SK-N-SH (cell line): ENCODE measurements around the gene ZBTB33. TPM values are rescaled to one million over a fixed set of nuclear protein-coding genes. Genes with fewer than 3 reads are reported as not detected.

Source experiments
- ELF1 ChIP-seq: IDR thresholded peaks from 2 replicates; pipeline ENCODE4 v1.4.0; 2012
- EP300 ChIP-seq, 2 experiments: IDR thresholded peaks; 2 replicates each; pipeline versions ENCODE4 v1.4.0 to v1.6.1; 2012; ENCODE audit warnings: borderline replicate concordance in 1 of 2, low read depth in 1 of 2, low read length in 1 of 2
- NFIC ChIP-seq: IDR thresholded peaks from 2 replicates; pipeline ENCODE4 v1.4.0; 2012; ENCODE audit warnings: borderline replicate concordance
- POLR2AphosphoS5 ChIP-seq: IDR thresholded peaks from 2 replicates; pipeline ENCODE4 v1.6.1; 2012; ENCODE audit warnings: low read depth, low read length
- RAD21 ChIP-seq: IDR thresholded peaks from 2 replicates; pipeline ENCODE4 v1.6.1; 2012; ENCODE audit warnings: mild to moderate bottlenecking, low read length
- RXRA ChIP-seq: IDR thresholded peaks from 2 replicates; pipeline ENCODE4 v1.4.0; 2012; ENCODE audit warnings: low read depth, mild to moderate bottlenecking, borderline replicate concordance
- TAF1 ChIP-seq: IDR thresholded peaks from 2 replicates; pipeline ENCODE4 v1.6.1; 2012; ENCODE audit warnings: low read depth, mild to moderate bottlenecking, low read length, moderate library complexity, borderline replicate concordance
- TCF12 ChIP-seq: IDR thresholded peaks from 2 replicates; pipeline ENCODE4 v1.4.0; 2012
- TEAD4 ChIP-seq: IDR thresholded peaks from 2 replicates; pipeline ENCODE4 v1.4.0; 2012; ENCODE audit warnings: mild to moderate bottlenecking, borderline replicate concordance; ENCODE audit not compliant: insufficient read depth
- YY1 ChIP-seq: IDR thresholded peaks from 2 replicates; pipeline ENCODE4 v1.4.0; 2012; ENCODE audit warnings: low read depth, mild to moderate bottlenecking
- polyA plus RNA-seq, 3 experiments: library from polyadenylated mRNA; depleted of rRNA; stranded (reverse); fragments of >200 nt; gene quantifications; 2 replicates each; pipeline ENCODE4 v1.2.3, GENCODE V29; 2012
- TF ChIP-seq, protein P1 (sequence below): IDR thresholded peaks from 2 replicates; pipeline ENCODE4 v1.6.1; 2012; ENCODE audit warnings: mild to moderate bottlenecking, low read depth, low read length, moderate library complexity
- TF ChIP-seq, protein P2 (sequence below): IDR thresholded peaks from 2 replicates; pipeline ENCODE4; 2012
- TF ChIP-seq, protein P3 (sequence below): fragments of 200-600 bp; sonication (generic); IDR thresholded peaks from 2 replicates; pipeline ENCODE4 v1.6.1; 2017; ENCODE audit warnings: antibody characterized with exemption, mild to moderate bottlenecking, moderate library complexity
- TF ChIP-seq, protein P4 (sequence below): IDR thresholded peaks from 2 replicates; pipeline ENCODE4 v1.4.0; 2012; ENCODE audit warnings: low read depth, borderline replicate concordance
- TF ChIP-seq, protein P5 (sequence below): fragments of 150-350 bp; IDR thresholded peaks from 2 replicates; pipeline ENCODE4 v1.6.1; 2017; ENCODE audit warnings: antibody characterized with exemption, low read length, low read depth, borderline replicate concordance
- TF ChIP-seq, protein P6 (sequence below): IDR thresholded peaks from 2 replicates; pipeline ENCODE4 v1.4.0; 2012; ENCODE audit warnings: low read depth, borderline replicate concordance
- TF ChIP-seq, protein P7 (sequence below): fragments of 150-350 bp; IDR thresholded peaks from 2 replicates; pipeline ENCODE4 v1.6.1; 2016; ENCODE audit warnings: mild to moderate bottlenecking, low read depth, low read length

ZBTB33 gene
- polyA plus RNA-seq, 1 of the 3 experiments (the other 2 are of a cell fraction): 1.2 TPM

DNA sequence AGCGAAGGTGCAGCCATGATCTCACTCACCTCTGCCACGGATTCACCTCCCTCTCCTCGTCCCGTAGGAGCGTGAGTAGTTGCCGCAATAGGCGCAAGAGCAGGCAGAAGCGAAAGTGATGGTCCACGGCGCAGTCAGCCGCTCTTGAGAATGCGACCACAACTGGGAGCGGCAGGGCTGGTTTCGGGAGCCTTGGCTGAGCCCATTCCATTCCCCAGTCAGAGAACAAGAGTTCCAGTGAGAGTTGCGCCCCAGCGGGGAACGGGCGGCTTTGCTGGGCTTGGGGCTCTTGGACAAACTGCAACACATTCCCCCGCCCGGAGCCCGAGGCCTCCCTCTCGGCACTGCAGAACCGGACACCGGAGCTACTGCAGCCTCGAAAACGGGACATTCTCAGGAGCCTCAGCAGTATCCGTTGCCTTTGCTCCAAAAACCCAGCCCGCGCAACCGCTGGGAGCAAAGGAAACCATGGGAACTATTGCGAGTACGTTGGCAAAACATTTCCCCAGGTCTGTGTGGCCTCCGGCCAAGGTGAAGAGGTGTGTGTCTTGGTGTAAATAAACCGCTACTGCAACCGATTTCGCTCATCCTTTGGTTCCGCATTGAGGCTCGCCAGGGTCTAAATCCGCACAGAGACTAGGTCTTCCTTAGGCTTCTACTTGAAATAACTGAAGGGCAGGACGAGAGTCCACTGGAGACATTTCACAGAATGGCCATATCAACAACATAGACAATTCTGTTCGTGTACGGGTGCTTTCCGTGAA is 5.7 kb upstream of the ZBTB33 start (continued):
- TF ChIP-seq, protein P1, sequence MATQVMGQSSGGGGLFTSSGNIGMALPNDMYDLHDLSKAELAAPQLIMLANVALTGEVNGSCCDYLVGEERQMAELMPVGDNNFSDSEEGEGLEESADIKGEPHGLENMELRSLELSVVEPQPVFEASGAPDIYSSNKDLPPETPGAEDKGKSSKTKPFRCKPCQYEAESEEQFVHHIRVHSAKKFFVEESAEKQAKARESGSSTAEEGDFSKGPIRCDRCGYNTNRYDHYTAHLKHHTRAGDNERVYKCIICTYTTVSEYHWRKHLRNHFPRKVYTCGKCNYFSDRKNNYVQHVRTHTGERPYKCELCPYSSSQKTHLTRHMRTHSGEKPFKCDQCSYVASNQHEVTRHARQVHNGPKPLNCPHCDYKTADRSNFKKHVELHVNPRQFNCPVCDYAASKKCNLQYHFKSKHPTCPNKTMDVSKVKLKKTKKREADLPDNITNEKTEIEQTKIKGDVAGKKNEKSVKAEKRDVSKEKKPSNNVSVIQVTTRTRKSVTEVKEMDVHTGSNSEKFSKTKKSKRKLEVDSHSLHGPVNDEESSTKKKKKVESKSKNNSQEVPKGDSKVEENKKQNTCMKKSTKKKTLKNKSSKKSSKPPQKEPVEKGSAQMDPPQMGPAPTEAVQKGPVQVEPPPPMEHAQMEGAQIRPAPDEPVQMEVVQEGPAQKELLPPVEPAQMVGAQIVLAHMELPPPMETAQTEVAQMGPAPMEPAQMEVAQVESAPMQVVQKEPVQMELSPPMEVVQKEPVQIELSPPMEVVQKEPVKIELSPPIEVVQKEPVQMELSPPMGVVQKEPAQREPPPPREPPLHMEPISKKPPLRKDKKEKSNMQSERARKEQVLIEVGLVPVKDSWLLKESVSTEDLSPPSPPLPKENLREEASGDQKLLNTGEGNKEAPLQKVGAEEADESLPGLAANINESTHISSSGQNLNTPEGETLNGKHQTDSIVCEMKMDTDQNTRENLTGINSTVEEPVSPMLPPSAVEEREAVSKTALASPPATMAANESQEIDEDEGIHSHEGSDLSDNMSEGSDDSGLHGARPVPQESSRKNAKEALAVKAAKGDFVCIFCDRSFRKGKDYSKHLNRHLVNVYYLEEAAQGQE: 0 out of 2 replicates have a peak, but pooled peaks have one; percentile 50
- TF ChIP-seq ELF1 (0 out of 2 replicates have a peak, but pooled peaks have one; percentile 25), RXRA (no peak), EP300 (IDR thresholded peaks at IDR 0.05; ENCODE audit: borderline replicate concordance in 1 of 2, low read depth in 1 of 2, low read length in 1 of 2) (no peak), TAF1 (peak; percentile 55; the same call in 1 of the 2 replicates), RAD21 (no peak), TEAD4 (no peak), POLR2AphosphoS5 (no peak), TCF12 (no peak), YY1 (no peak; the same call in 1 of the 2 replicates), NFIC (peak; percentile 94)
- TF ChIP-seq, protein P2, sequence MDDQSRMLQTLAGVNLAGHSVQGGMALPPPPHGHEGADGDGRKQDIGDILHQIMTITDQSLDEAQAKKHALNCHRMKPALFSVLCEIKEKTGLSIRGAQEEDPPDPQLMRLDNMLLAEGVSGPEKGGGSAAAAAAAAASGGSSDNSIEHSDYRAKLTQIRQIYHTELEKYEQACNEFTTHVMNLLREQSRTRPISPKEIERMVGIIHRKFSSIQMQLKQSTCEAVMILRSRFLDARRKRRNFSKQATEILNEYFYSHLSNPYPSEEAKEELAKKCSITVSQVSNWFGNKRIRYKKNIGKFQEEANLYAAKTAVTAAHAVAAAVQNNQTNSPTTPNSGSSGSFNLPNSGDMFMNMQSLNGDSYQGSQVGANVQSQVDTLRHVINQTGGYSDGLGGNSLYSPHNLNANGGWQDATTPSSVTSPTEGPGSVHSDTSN: no peak
- TF ChIP-seq, protein P3, sequence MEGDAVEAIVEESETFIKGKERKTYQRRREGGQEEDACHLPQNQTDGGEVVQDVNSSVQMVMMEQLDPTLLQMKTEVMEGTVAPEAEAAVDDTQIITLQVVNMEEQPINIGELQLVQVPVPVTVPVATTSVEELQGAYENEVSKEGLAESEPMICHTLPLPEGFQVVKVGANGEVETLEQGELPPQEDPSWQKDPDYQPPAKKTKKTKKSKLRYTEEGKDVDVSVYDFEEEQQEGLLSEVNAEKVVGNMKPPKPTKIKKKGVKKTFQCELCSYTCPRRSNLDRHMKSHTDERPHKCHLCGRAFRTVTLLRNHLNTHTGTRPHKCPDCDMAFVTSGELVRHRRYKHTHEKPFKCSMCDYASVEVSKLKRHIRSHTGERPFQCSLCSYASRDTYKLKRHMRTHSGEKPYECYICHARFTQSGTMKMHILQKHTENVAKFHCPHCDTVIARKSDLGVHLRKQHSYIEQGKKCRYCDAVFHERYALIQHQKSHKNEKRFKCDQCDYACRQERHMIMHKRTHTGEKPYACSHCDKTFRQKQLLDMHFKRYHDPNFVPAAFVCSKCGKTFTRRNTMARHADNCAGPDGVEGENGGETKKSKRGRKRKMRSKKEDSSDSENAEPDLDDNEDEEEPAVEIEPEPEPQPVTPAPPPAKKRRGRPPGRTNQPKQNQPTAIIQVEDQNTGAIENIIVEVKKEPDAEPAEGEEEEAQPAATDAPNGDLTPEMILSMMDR: no peak
- TF ChIP-seq, protein P4, sequence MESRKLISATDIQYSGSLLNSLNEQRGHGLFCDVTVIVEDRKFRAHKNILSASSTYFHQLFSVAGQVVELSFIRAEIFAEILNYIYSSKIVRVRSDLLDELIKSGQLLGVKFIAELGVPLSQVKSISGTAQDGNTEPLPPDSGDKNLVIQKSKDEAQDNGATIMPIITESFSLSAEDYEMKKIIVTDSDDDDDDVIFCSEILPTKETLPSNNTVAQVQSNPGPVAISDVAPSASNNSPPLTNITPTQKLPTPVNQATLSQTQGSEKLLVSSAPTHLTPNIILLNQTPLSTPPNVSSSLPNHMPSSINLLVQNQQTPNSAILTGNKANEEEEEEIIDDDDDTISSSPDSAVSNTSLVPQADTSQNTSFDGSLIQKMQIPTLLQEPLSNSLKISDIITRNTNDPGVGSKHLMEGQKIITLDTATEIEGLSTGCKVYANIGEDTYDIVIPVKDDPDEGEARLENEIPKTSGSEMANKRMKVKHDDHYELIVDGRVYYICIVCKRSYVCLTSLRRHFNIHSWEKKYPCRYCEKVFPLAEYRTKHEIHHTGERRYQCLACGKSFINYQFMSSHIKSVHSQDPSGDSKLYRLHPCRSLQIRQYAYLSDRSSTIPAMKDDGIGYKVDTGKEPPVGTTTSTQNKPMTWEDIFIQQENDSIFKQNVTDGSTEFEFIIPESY: no peak
- TF ChIP-seq, protein P5, sequence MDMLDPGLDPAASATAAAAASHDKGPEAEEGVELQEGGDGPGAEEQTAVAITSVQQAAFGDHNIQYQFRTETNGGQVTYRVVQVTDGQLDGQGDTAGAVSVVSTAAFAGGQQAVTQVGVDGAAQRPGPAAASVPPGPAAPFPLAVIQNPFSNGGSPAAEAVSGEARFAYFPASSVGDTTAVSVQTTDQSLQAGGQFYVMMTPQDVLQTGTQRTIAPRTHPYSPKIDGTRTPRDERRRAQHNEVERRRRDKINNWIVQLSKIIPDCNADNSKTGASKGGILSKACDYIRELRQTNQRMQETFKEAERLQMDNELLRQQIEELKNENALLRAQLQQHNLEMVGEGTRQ: no peak
- TF ChIP-seq, protein P6, sequence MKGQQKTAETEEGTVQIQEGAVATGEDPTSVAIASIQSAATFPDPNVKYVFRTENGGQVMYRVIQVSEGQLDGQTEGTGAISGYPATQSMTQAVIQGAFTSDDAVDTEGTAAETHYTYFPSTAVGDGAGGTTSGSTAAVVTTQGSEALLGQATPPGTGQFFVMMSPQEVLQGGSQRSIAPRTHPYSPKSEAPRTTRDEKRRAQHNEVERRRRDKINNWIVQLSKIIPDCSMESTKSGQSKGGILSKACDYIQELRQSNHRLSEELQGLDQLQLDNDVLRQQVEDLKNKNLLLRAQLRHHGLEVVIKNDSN: no peak; the same call in 1 of the 2 replicates
- TF ChIP-seq, protein P7, sequence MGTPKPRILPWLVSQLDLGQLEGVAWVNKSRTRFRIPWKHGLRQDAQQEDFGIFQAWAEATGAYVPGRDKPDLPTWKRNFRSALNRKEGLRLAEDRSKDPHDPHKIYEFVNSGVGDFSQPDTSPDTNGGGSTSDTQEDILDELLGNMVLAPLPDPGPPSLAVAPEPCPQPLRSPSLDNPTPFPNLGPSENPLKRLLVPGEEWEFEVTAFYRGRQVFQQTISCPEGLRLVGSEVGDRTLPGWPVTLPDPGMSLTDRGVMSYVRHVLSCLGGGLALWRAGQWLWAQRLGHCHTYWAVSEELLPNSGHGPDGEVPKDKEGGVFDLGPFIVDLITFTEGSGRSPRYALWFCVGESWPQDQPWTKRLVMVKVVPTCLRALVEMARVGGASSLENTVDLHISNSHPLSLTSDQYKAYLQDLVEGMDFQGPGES: no peak
- TF ChIP-seq, all 33 proteins: peak for 12
